Prostate gland (tissue), 2 donors: Measurements from ENCODE around the gene CHERP.

Experiments
- CTCF ChIP-seq, 4 experiments: fragments of 200-600 bp in 2 of 4; fragments of 450-650 bp in 2 of 4; sonication (generic) in 2 of 4; IDR thresholded peaks; 1 replicate in 3 of 4; 2 replicates in 1 of 4; pipeline ENCODE4 v1.5.1; 2016 to 2019; ENCODE audit warnings: antibody characterized with exemption in 4 of 4, mild to moderate bottlenecking in 2 of 4, moderate library complexity in 2 of 4
- POLR2A ChIP-seq: fragments of 450-650 bp; IDR thresholded peaks from one replicate; pipeline ENCODE4 v1.6.1; 2016; ENCODE audit warnings: antibody characterized with exemption, mild to moderate bottlenecking
- POLR2AphosphoS5 ChIP-seq: sonication (generic); formaldehyde crosslinking; IDR thresholded peaks from one replicate; pipeline ENCODE4 v1.6.1; 2017; ENCODE audit warnings: antibody characterized with exemption

- TF ChIP-seq CTCF (IDR thresholded peaks at IDR 0.05) (no peak), POLR2AphosphoS5 (no peak), POLR2A (no peak)
Observed at GRCh38 chr19:16535381-16535780, 6.9 kb downstream of the CHERP start.
